Fibroblast of lung (primary cell): Measurements from ENCODE around the gene MIEN1. TPM values are rescaled to one million over a fixed set of nuclear protein-coding genes. Genes with fewer than 3 reads are reported as not detected.

Source experiments
- DNase-seq, 2 donors: peaks; one replicate each; pipeline versions ENCODE4 v3.0.0 to v3.0.0-alpha.2; 2010; ENCODE audit warnings: low read depth in 2 of 2
- H2AFZ ChIP-seq: 2 replicates; pipeline ENCODE4 v1.5.1; 2012; ENCODE audit warnings: low read length, control low read depth, inconsistent platforms
- H3K27ac ChIP-seq: 2 replicates; pipeline ENCODE4 v1.5.1; 2011; ENCODE audit warnings: low read length, control low read depth; ENCODE audit not compliant: insufficient read depth
- H3K27me3 ChIP-seq: 2 replicates; pipeline ENCODE4 v1.5.1; 2011; ENCODE audit warnings: mild to moderate bottlenecking, low read length; ENCODE audit not compliant: control insufficient read depth, insufficient read depth
- H3K36me3 ChIP-seq: 2 replicates; pipeline ENCODE4 v1.5.1; 2011; ENCODE audit warnings: low read length; ENCODE audit not compliant: control insufficient read depth, insufficient read depth
- H3K4me1 ChIP-seq: 2 replicates; pipeline ENCODE4 v1.5.1; 2011; ENCODE audit warnings: low read length; ENCODE audit not compliant: control insufficient read depth, insufficient read depth; ENCODE audit errors: extremely low read depth
- H3K4me2 ChIP-seq: 2 replicates; pipeline ENCODE4 v1.5.1; 2011; ENCODE audit warnings: low read length, control low read depth; ENCODE audit not compliant: insufficient read depth; ENCODE audit errors: extremely low read depth
- H3K4me3 ChIP-seq, 4 experiments: fragments of 200-600 bp in 1 of 4; sonication (generic) in 1 of 4; replicated peaks in 1 of 4; 2 replicates each; pipeline ENCODE4 v1.5.1; 2011 to 2016; ENCODE audit warnings: low read length in 4 of 4, low read depth in 3 of 4, mild to moderate bottlenecking in 3 of 4, control low read depth in 2 of 4, inconsistent platforms in 1 of 4, mixed read lengths in 1 of 4; ENCODE audit not compliant: insufficient read depth in 1 of 4; ENCODE audit errors: control extremely low read depth in 1 of 4
- H3K79me2 ChIP-seq: 2 replicates; pipeline ENCODE4 v1.5.1; 2012; ENCODE audit warnings: mild to moderate bottlenecking, low read length, inconsistent platforms; ENCODE audit not compliant: control insufficient read depth, insufficient read depth
- H3K9ac ChIP-seq: 2 replicates; pipeline ENCODE4 v1.5.1; 2011; ENCODE audit warnings: mild to moderate bottlenecking, low read length, control low read depth; ENCODE audit not compliant: insufficient read depth
- H3K9me3 ChIP-seq: 2 replicates; pipeline ENCODE4 v1.5.1; 2012; ENCODE audit warnings: low read depth, low read length; ENCODE audit not compliant: control insufficient read depth, insufficient read depth
- H4K20me1 ChIP-seq: 2 replicates; pipeline ENCODE4 v1.5.1; 2011; ENCODE audit warnings: low read length; ENCODE audit not compliant: control insufficient read depth, insufficient read depth; ENCODE audit errors: extremely low read depth
- CTCF ChIP-seq, 2 donors: IDR thresholded peaks in 1 of 2; conservative IDR thresholded peaks in 1 of 2; 1 replicate in 1 of 2; 2 replicates in 1 of 2; pipeline ENCODE4 v1.5.1; 2011 to 2012; ENCODE audit warnings: low read length in 2 of 2, control low read depth in 1 of 2, inconsistent platforms in 1 of 2, low read depth in 1 of 2, mild to moderate bottlenecking in 1 of 2
- EZH2 ChIP-seq: IDR thresholded peaks from 2 replicates; pipeline ENCODE4 v1.5.1; 2012; ENCODE audit warnings: low read length, control low read depth, mild to moderate bottlenecking; ENCODE audit errors: missing control alignments
- polyA plus RNA-seq, 2 donors: library from polyadenylated mRNA; depleted of rRNA in 1 of 2; stranded (reverse) in 1 of 2; unstranded in 1 of 2; fragments of >200 nt; gene quantifications; 2 replicates each; pipeline ENCODE4 v1.2.1, GENCODE V29; 2011 to 2012; ENCODE audit warnings: missing spikeins in 1 of 2
- total RNA-seq: library from RNA; depleted of rRNA; stranded (reverse); fragments of >200 nt; gene quantifications from 2 replicates; pipeline ENCODE4 v1.2.1, GENCODE V29; 2014

Gene MIEN1
- total and polyA plus RNA-seq, 2 donors (not counting 1 experiment from before 2014, with no cell fraction given) = 25.6 to 58.0 TPM

- TF ChIP-seq CTCF (conservative IDR thresholded peaks at IDR 0.05 in 1 of 2, IDR thresholded peaks at IDR 0.05 in 1 of 2; ENCODE audit: low read depth in 1 of 2, low read length in 2 of 2) = no peak
- Histone ChIP-seq H3K36me3 (peaks cover 7% of the 10 kb centered on the region), H3K27ac (no peak overlapping the region), H3K4me2 (no peak overlapping the region), H3K4me1 (peaks cover 4% of the 10 kb centered on the region), H3K4me3 (no peak overlapping the region), H3K27me3 (no peaks in the 10 kb centered on the region), H3K9me3 (no peaks in the 10 kb centered on the region), H4K20me1 (no peaks in the 10 kb centered on the region), H2AFZ (no peak overlapping the region), H3K79me2 (peaks cover 12% of the 10 kb centered on the region), H3K9ac (no peak overlapping the region)
- no peak for DNase-seq
These were observed 26.4 kb downstream of the MIEN1 start for GRCh38 chr17:39703913-39704312.

GRCh38 chr17:39702901-39703893, 27.1 kb downstream of the MIEN1 start:
- Histone ChIP-seq H4K20me1 (no peaks in the 10 kb centered on the region), H2AFZ (no peak overlapping the region), H3K79me2 (peaks cover 12% of the 10 kb centered on the region), H3K9me3 (no peaks in the 10 kb centered on the region), H3K27ac (no peak overlapping the region), H3K4me1 (peaks cover 4% of the 10 kb centered on the region), H3K27me3 (no peaks in the 10 kb centered on the region), H3K9ac (no peak overlapping the region), H3K36me3 (peaks cover 4% of the 10 kb centered on the region), H3K4me2 (no peak overlapping the region), H3K4me3 (no peak overlapping the region)
- TF ChIP-seq CTCF (conservative IDR thresholded peaks at IDR 0.05 in 1 of 2, IDR thresholded peaks at IDR 0.05 in 1 of 2; ENCODE audit: low read depth in 1 of 2, low read length in 2 of 2) (no peak), EZH2 (no peak)
- no peak for DNase-seq

- peaks cover 4% of the 10 kb centered on the region for H3K4me1 ChIP-seq
- DNase-seq = no peak
- no peak overlapping the region for H3K9ac ChIP-seq
- peak overlapping the region; percentile 85 for H3K4me2 ChIP-seq
- H3K79me2 ChIP-seq = peaks cover 12% of the 10 kb centered on the region
- no peak overlapping the region for H2AFZ ChIP-seq
- no peak for TF ChIP-seq EZH2
- no peaks in the 10 kb centered on the region for H3K27me3 ChIP-seq
- H4K20me1 ChIP-seq = no peaks in the 10 kb centered on the region
- H3K9me3 ChIP-seq = no peaks in the 10 kb centered on the region
- no peaks in the 10 kb centered on the region for H3K36me3 ChIP-seq
- H3K27ac ChIP-seq = no peak overlapping the region
- H3K4me3 ChIP-seq = peak overlapping the region in 1 of 4 experiments; percentile 83
These were observed 28.4 kb downstream of the MIEN1 start for GRCh38 chr17:39701784-39702422.
